Loucy (cell line): ENCODE measurements around the gene LSM3.

Source experiments
- EZH2phosphoT487 ChIP-seq: fragments of 200-600 bp; IDR thresholded peaks from 2 replicates; pipeline ENCODE4 v1.6.1; 2018; ENCODE audit warnings: antibody characterized with exemption, mild to moderate bottlenecking, moderate library complexity, borderline replicate concordance
- TF ChIP-seq, protein P1 (sequence below): fragments of 200-600 bp; sonication (generic); conservative IDR thresholded peaks from 2 replicates; pipeline ENCODE4 v1.5.1; 2014; ENCODE audit warnings: mild to moderate bottlenecking, antibody characterized with exemption, low read length

DNA sequence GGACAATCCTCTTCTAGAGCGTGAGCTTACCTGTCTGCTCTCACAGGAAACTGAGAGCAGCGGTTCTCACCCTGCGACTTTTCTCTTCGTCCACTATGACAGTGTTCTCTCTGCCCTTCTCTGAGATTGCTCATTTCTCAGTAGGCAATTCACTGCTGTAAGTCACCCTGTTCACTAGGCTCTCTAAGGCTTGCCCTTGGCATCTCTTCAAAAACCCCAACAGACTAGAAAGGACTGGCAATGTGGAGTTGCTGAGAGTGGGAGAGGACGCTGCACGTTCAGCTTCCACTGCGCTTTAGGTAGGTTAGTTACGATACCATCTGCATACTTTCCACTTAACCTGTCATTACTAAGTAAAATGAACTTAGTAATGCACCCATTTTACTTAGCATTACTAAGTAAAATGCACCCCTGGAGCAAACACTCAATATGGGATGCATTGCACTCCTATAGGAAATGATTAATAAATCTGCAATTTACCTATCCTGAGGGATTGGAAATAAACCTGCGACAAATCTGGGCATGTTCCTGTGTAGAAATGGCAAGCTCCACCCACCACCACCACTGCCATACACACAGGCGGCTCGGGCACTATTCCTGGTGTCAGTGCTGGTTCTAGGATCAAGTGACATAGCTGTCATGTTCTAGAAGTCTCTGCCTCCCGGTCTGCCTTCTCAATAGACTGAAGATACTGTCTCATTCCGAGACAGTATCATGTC is 21.6 kb upstream of the LSM3 start:
- TF ChIP-seq, protein P1, sequence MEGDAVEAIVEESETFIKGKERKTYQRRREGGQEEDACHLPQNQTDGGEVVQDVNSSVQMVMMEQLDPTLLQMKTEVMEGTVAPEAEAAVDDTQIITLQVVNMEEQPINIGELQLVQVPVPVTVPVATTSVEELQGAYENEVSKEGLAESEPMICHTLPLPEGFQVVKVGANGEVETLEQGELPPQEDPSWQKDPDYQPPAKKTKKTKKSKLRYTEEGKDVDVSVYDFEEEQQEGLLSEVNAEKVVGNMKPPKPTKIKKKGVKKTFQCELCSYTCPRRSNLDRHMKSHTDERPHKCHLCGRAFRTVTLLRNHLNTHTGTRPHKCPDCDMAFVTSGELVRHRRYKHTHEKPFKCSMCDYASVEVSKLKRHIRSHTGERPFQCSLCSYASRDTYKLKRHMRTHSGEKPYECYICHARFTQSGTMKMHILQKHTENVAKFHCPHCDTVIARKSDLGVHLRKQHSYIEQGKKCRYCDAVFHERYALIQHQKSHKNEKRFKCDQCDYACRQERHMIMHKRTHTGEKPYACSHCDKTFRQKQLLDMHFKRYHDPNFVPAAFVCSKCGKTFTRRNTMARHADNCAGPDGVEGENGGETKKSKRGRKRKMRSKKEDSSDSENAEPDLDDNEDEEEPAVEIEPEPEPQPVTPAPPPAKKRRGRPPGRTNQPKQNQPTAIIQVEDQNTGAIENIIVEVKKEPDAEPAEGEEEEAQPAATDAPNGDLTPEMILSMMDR: no peak
- no peak for TF ChIP-seq EZH2phosphoT487
